H9 (cell line): Measurements from ENCODE around the gene AHNAK. TPM values are rescaled to one million over a fixed set of nuclear protein-coding genes. Genes with fewer than 3 reads are reported as not detected.

Source experiments
- DNase-seq: peaks from one replicate; pipeline ENCODE4 v3.0.0-alpha.2; 2017
- H2AFZ ChIP-seq: one replicate; pipeline ENCODE4 v1.6.1; 2013; ENCODE audit warnings: mild to moderate bottlenecking, low read length, control low read depth, moderate library complexity
- H2AK5ac ChIP-seq: 2 replicates; pipeline ENCODE4 v1.6.1; 2013; ENCODE audit warnings: low read length, control low read depth, mixed read lengths; ENCODE audit not compliant: insufficient read length
- H2BK120ac ChIP-seq: one replicate; pipeline ENCODE4 v1.6.1; 2013; ENCODE audit warnings: low read depth, mild to moderate bottlenecking, low read length, control low read depth, inconsistent platforms; ENCODE audit not compliant: poor library complexity, severe bottlenecking
- H2BK12ac ChIP-seq: 2 replicates; pipeline ENCODE4 v1.6.1; 2013; ENCODE audit warnings: low read length, control low read depth, mixed read lengths, low read depth; ENCODE audit not compliant: insufficient read length
- H2BK15ac ChIP-seq: 2 replicates; pipeline ENCODE4 v1.6.1; 2013; ENCODE audit warnings: low read depth, low read length, control low read depth
- H2BK20ac ChIP-seq: one replicate; pipeline ENCODE4 v1.6.1; 2013; ENCODE audit warnings: low read depth, mild to moderate bottlenecking, low read length, control low read depth, inconsistent platforms; ENCODE audit not compliant: poor library complexity, severe bottlenecking
- H2BK5ac ChIP-seq: 2 replicates; pipeline ENCODE4 v1.6.1; 2013; ENCODE audit warnings: low read length, control low read depth, mixed read lengths; ENCODE audit not compliant: insufficient read length
- H3K14ac ChIP-seq: 2 replicates; pipeline ENCODE4 v1.6.1; 2013; ENCODE audit warnings: low read length, control low read depth; ENCODE audit not compliant: insufficient read depth
- H3K18ac ChIP-seq: 2 replicates; pipeline ENCODE4 v1.6.1; 2013; ENCODE audit warnings: low read depth, mild to moderate bottlenecking, mixed read lengths, low read length, control low read depth; ENCODE audit not compliant: insufficient read length
- H3K23ac ChIP-seq: 2 replicates; pipeline ENCODE4 v1.6.1; 2013; ENCODE audit warnings: low read length, control low read depth, mixed read lengths, low read depth; ENCODE audit not compliant: insufficient read length
- H3K23me2 ChIP-seq: 2 replicates; pipeline ENCODE4 v1.6.1; 2013; ENCODE audit warnings: low read depth, mild to moderate bottlenecking, mixed read lengths, low read length, control low read depth; ENCODE audit not compliant: insufficient read length, poor library complexity, severe bottlenecking
- H3K27ac ChIP-seq: 2 replicates; pipeline ENCODE4 v1.5.1; 2013; ENCODE audit warnings: low read length, control low read depth, mixed read lengths, low read depth; ENCODE audit not compliant: insufficient read length
- H3K27me3 ChIP-seq: 2 replicates; pipeline ENCODE4 v1.6.1; 2013; ENCODE audit warnings: low read length, control low read depth, inconsistent platforms; ENCODE audit not compliant: insufficient read depth
- H3K4ac ChIP-seq: 2 replicates; pipeline ENCODE4 v1.6.1; 2013; ENCODE audit warnings: low read depth, mild to moderate bottlenecking, control low read depth, inconsistent platforms, low read length, moderate library complexity
- H3K4me1 ChIP-seq: 2 replicates; pipeline ENCODE4 v1.6.1; 2013; ENCODE audit warnings: low read length, control low read depth, inconsistent platforms; ENCODE audit not compliant: insufficient read depth
- H3K4me2 ChIP-seq: 2 replicates; pipeline ENCODE4 v1.6.1; 2013; ENCODE audit warnings: low read length, control low read depth, mixed read lengths; ENCODE audit not compliant: insufficient read length, insufficient read depth
- H3K56ac ChIP-seq: 2 replicates; pipeline ENCODE4 v1.6.1; 2013; ENCODE audit warnings: low read depth, mild to moderate bottlenecking, mixed read lengths, low read length, control low read depth; ENCODE audit not compliant: insufficient read length
- H3K79me1 ChIP-seq: 2 replicates; pipeline ENCODE4 v1.6.1; 2013; ENCODE audit warnings: low read depth, mild to moderate bottlenecking, moderate library complexity, low read length, control low read depth, inconsistent platforms; ENCODE audit not compliant: insufficient read depth, poor library complexity, severe bottlenecking
- H3K79me2 ChIP-seq: 2 replicates; pipeline ENCODE4 v1.6.1; 2013; ENCODE audit warnings: low read length, control low read depth, inconsistent platforms; ENCODE audit not compliant: insufficient read depth
- H3K9ac ChIP-seq: 2 replicates; pipeline ENCODE4 v1.6.1; 2013; ENCODE audit warnings: low read length, control low read depth, mixed read lengths; ENCODE audit not compliant: insufficient read length; ENCODE audit errors: extremely low read depth
- H3K9me3 ChIP-seq: one replicate; pipeline ENCODE4 v1.6.1; 2013; ENCODE audit warnings: low read depth, low read length, inconsistent platforms; ENCODE audit not compliant: control insufficient read depth
- H3T11ph ChIP-seq: one replicate; pipeline ENCODE4 v1.6.1; 2013; ENCODE audit warnings: mild to moderate bottlenecking, low read length, control low read depth, inconsistent platforms
- H4K20me1 ChIP-seq: one replicate; pipeline ENCODE4 v1.6.1; 2013; ENCODE audit not compliant: control insufficient read depth, insufficient read length, insufficient read depth
- H4K5ac ChIP-seq: 2 replicates; pipeline ENCODE4 v1.6.1; 2013; ENCODE audit warnings: low read depth, mild to moderate bottlenecking, mixed read lengths, low read length, control low read depth; ENCODE audit not compliant: insufficient read length
- H4K8ac ChIP-seq: replicated peaks from 2 replicates; pipeline ENCODE4 v1.6.1; 2013; ENCODE audit warnings: low read length, control low read depth, mixed read lengths, low read depth; ENCODE audit not compliant: insufficient read length
- H4K91ac ChIP-seq: 2 replicates; pipeline ENCODE4 v1.6.1; 2013; ENCODE audit warnings: low read depth, mild to moderate bottlenecking, moderate library complexity, mixed read lengths, low read length, control low read depth; ENCODE audit not compliant: insufficient read length
- H3K27ac Mint-ChIP-seq, 3 experiments: 2 replicates in 2 of 3; 3 replicates in 1 of 3; pipeline ENCODE4 v1.8.0; 2020 to 2021; ENCODE audit warnings: mixed read lengths in 3 of 3, mild to moderate bottlenecking in 1 of 3, moderate library complexity in 1 of 3
- H3K27me3 Mint-ChIP-seq: 2 replicates; pipeline ENCODE4 v1.8.0; 2021; ENCODE audit warnings: low read depth, mild to moderate bottlenecking, moderate library complexity, mixed read lengths
- H3K36me3 Mint-ChIP-seq, 3 experiments: 2 replicates in 2 of 3; 3 replicates in 1 of 3; pipeline ENCODE4 v1.8.0; 2020 to 2021; ENCODE audit warnings: low read depth in 3 of 3, mixed read lengths in 3 of 3; ENCODE audit not compliant: insufficient read depth in 1 of 3
- H3K4me1 Mint-ChIP-seq, 2 experiments: 2 replicates each; pipeline ENCODE4 v1.8.0; 2020; ENCODE audit warnings: mixed read lengths in 2 of 2
- H3K4me3 Mint-ChIP-seq, 2 experiments: 2 replicates in 1 of 2; 3 replicates in 1 of 2; pipeline ENCODE4 v1.8.0; 2020 to 2021; ENCODE audit warnings: mild to moderate bottlenecking in 2 of 2, mixed read lengths in 2 of 2, moderate library complexity in 1 of 2
- H3K9me3 Mint-ChIP-seq, 2 experiments: 2 replicates in 1 of 2; 3 replicates in 1 of 2; pipeline ENCODE4 v1.8.0; 2020; ENCODE audit warnings: mild to moderate bottlenecking in 2 of 2, mixed read lengths in 2 of 2, moderate library complexity in 1 of 2
- WGBS: extraction: QIAGEN DNeasy Blood & Tissue Kit; methylation state at CpG from one replicate; pipeline ENCODE4 v1.1.7; 2013; ENCODE audit warnings: missing lambda C conversion rate, low lambda C conversion rate, mixed read lengths; ENCODE audit not compliant: insufficient read length; ENCODE audit errors: extremely low coverage; 5-methylcytosine and 5-hydroxymethylcytosine counted together
- total RNA-seq: library from RNA; stranded (reverse); gene quantifications from 2 replicates; pipeline ENCODE4 v1.2.1, GENCODE V29; 2021
- TF ChIP-seq, protein P1 (sequence below): fragments of 200-600 bp; sonication (generic); conservative IDR thresholded peaks from 3 replicates; pipeline ENCODE4 v1.8.0; 2021; ENCODE audit warnings: antibody characterized with exemption, mild to moderate bottlenecking

The AHNAK gene
- total RNA-seq, 1 experiment from 2014 or later, result 15.2 TPM

- no peaks in the 10 kb centered on the region; a peak in 1 of 7 replicates for H3K36me3 Mint-ChIP-seq
- no peak overlapping the region for H3K4me2 ChIP-seq
- no peak overlapping the region for H4K91ac ChIP-seq
- no peak overlapping the region for H3K27ac ChIP-seq
- H3K27ac Mint-ChIP-seq, result peak overlapping the region in 1 of 3 experiments; percentile 51; a peak in 1 of 7 replicates
- no peaks in the 10 kb centered on the region; a peak in 1 of 5 replicates for H3K9me3 Mint-ChIP-seq
- peaks cover 8 to 11% of the 10 kb centered on the region in 2 experiments for H3K4me1 Mint-ChIP-seq
- H4K20me1 ChIP-seq, result no peaks in the 10 kb centered on the region
- H3K56ac ChIP-seq, result no peak overlapping the region
- DNase-seq, result no peak
- H4K5ac ChIP-seq, result no peak overlapping the region
- no peak overlapping the region for H2BK15ac ChIP-seq
- H3K23me2 ChIP-seq, result peaks cover 3% of the 10 kb centered on the region
- no peak overlapping the region for H2BK5ac ChIP-seq
- H3K27me3 ChIP-seq, result no peaks in the 10 kb centered on the region
- H3K4ac ChIP-seq, result no peak overlapping the region
- H3K4me3 Mint-ChIP-seq, result no peak overlapping the region
- no peak overlapping the region for H3K14ac ChIP-seq
- TF ChIP-seq, protein P1, sequence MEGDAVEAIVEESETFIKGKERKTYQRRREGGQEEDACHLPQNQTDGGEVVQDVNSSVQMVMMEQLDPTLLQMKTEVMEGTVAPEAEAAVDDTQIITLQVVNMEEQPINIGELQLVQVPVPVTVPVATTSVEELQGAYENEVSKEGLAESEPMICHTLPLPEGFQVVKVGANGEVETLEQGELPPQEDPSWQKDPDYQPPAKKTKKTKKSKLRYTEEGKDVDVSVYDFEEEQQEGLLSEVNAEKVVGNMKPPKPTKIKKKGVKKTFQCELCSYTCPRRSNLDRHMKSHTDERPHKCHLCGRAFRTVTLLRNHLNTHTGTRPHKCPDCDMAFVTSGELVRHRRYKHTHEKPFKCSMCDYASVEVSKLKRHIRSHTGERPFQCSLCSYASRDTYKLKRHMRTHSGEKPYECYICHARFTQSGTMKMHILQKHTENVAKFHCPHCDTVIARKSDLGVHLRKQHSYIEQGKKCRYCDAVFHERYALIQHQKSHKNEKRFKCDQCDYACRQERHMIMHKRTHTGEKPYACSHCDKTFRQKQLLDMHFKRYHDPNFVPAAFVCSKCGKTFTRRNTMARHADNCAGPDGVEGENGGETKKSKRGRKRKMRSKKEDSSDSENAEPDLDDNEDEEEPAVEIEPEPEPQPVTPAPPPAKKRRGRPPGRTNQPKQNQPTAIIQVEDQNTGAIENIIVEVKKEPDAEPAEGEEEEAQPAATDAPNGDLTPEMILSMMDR, result no peak
- WGBS, result no CpG with 5 or more reads among the region's 8 CpGs
- no peaks in the 10 kb centered on the region for H3K9me3 ChIP-seq
- H2BK12ac ChIP-seq, result no peak overlapping the region
- H2AFZ ChIP-seq, result no peak overlapping the region
- no peaks in the 10 kb centered on the region for H3K79me1 ChIP-seq
- no peak overlapping the region for H3K23ac ChIP-seq
- no peak overlapping the region for H3K9ac ChIP-seq
- H3K79me2 ChIP-seq, result no peaks in the 10 kb centered on the region
- H3K27me3 Mint-ChIP-seq, result peaks cover 15% of the 10 kb centered on the region
- no peak overlapping the region for H2BK20ac ChIP-seq
- no peak overlapping the region for H4K8ac ChIP-seq
- no peaks in the 10 kb centered on the region; the same call in 1 of the 2 replicates for H3K4me1 ChIP-seq
- H2AK5ac ChIP-seq, result no peak overlapping the region
- H2BK120ac ChIP-seq, result no peak overlapping the region
- H3K18ac ChIP-seq, result no peak overlapping the region
- H3T11ph ChIP-seq, result no peak overlapping the region
These were observed 33.6 kb downstream of the AHNAK start for GRCh38 chr11:62512961-62513360.
